Measurements from ENCODE around the gene MTREX.

DNA sequence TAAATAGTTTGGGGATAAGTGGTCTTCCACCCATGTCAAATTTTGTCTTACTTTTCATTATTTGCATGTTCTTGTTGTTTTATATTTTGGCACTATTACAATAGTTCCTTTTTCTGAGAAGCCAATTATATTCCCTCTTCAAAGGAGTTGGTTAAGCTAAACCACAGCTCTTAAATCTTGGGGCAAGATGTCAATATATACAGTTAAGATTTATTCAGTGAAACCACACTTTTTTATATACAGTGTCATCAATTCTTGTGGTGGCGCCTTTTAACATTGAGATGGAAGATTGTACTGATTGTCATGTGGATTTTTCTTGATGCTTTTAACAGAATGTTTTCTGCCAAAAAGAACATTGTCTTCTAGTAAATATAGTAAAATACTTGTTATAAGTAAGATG, 104.1 kb downstream of the MTREX start:
- TF ChIP-seq POLR2AphosphoS5 (IDR thresholded peaks at IDR 0.05; ENCODE audit: low read depth, low read length): no peak
- no peak for TF ChIP-seq TAF1 (IDR thresholded peaks at IDR 0.05; ENCODE audit: borderline replicate concordance, insufficient read depth, low read length)
- TF ChIP-seq, protein P1, sequence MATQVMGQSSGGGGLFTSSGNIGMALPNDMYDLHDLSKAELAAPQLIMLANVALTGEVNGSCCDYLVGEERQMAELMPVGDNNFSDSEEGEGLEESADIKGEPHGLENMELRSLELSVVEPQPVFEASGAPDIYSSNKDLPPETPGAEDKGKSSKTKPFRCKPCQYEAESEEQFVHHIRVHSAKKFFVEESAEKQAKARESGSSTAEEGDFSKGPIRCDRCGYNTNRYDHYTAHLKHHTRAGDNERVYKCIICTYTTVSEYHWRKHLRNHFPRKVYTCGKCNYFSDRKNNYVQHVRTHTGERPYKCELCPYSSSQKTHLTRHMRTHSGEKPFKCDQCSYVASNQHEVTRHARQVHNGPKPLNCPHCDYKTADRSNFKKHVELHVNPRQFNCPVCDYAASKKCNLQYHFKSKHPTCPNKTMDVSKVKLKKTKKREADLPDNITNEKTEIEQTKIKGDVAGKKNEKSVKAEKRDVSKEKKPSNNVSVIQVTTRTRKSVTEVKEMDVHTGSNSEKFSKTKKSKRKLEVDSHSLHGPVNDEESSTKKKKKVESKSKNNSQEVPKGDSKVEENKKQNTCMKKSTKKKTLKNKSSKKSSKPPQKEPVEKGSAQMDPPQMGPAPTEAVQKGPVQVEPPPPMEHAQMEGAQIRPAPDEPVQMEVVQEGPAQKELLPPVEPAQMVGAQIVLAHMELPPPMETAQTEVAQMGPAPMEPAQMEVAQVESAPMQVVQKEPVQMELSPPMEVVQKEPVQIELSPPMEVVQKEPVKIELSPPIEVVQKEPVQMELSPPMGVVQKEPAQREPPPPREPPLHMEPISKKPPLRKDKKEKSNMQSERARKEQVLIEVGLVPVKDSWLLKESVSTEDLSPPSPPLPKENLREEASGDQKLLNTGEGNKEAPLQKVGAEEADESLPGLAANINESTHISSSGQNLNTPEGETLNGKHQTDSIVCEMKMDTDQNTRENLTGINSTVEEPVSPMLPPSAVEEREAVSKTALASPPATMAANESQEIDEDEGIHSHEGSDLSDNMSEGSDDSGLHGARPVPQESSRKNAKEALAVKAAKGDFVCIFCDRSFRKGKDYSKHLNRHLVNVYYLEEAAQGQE (IDR thresholded peaks at IDR 0.05; ENCODE audit: insufficient read depth in 1 of 2, low read depth in 2 of 2, low read length in 2 of 2): no peak
